Stimulated activated CD4-positive, alpha-beta T cell treated with anti-CD3 and anti-CD28 coated beads, Interleukin-4, amount 100 ng/mL, for 4 hours (primary cell): Measurements from ENCODE around the gene PARP8.

Source experiments
- DNase-seq, 2 experiments: peaks; one replicate each; pipeline ENCODE4 v3.0.0-alpha.2; 2020

Gene PARP8

DNA sequence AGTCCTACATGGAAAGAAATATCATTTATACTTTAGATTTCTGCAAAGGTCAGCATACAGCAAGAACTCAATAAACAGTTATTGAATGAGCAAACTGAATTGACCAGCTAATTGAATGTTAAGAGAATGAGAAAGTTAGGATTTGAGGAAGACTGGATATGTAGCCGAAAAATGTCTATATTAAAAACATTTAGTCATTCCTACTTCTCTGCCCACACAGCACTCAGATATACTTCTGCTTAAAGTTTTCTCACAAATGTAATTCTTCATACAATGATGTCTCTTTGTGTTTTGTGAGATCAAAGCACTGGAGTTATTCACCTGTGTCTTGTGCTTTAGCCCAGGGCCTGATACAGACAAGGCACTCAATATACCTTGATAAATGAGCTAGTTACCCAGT, 188.6 kb downstream of the PARP8 start:
- no peak for DNase-seq

DNA sequence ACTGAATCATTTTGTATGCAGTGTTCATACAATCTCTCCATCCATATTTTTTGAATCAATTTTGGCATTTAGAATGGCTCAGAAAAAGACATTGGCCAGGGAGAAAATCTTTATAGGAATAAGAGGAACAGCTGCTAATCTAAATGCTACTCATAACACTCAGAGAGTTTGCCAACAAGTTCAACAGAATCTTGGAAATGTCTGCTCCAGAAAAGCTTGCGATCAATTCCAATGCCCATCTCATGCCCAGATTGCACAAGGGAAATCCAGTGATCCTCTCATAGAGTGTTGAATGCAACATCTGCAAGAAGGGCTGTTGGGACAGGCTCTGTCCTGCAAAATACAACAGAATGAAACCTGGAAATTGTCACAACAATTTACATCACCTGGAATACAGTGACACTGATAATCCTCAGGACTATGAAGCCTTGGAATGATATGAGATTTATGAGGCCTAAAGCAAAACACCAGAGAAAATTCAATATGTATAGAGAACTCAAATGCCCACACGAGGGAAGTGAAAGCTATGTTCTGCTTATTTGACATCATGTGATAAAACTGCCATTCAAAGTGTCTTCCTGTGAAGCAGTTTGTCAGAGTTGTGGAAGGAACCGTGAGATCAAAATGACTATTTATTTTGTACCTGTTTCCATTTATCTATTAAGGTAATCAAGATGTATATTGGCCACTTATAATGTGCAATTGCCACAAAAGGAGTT, 190.1 kb downstream of the PARP8 start:
- DNase-seq = no peak

DNA sequence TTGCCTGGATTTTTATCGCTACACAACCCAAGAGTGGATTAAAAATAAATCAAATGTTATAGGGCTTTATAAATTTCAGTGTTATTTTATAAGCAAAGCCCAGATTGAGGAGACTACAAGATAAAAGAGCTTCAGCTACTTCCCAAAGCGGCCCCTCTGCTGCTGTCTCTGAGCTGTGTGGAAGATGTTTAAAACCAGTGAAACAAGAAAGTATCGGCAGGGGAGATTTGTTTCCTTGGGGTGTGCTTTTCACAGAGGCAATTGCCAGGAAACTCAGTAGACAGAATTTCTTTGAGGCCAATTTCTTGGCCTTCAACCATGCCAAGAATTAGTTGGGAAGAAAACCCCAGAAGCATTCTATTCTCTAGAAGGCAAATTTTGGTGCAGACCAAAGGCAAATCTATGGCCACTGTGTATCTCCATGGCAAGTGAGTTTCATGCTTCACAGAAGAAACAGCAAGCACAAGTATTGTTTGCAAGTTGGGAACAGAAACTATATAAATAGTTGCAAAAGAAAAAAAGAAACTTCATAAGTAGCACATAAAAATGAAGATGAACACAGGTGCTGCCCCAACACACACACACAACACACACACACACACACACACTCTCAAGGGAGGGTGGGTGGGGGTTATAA, 197.2 kb downstream of the PARP8 start:
- DNase-seq = no peak

- no peak for DNase-seq
These were observed 198.0 kb downstream of the PARP8 start for GRCh38 chr5:50864466-50864865.

DNA sequence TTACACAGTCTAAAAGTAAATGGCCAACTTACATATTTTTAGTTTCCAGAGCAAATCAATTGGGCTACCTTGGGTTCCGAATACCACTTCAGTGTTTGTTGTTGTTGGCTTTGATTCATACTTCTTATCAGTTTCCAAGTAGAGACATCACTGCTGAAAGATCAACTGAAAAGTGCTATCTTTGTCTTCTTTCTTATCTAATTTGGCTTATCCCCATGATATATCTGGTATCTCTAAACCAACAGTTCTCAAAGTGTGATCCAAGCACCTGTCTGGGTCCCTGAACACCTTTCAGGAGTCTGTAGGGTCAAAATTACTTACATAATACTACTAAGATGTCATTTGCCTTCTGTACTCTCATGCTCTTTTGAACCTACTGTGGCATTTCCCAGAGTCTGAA, 200.0 kb downstream of the PARP8 start:
- DNase-seq = no peak

- DNase-seq = no peak
These were observed 200.7 kb downstream of the PARP8 start for GRCh38 chr5:50867140-50867539.

GRCh38 chr5:50873595-50874277, 207.3 kb downstream of the PARP8 start:
- DNase-seq = no peak

GRCh38 chr5:50874306-50875001, 208.0 kb downstream of the PARP8 start:
- DNase-seq = no peak

DNA sequence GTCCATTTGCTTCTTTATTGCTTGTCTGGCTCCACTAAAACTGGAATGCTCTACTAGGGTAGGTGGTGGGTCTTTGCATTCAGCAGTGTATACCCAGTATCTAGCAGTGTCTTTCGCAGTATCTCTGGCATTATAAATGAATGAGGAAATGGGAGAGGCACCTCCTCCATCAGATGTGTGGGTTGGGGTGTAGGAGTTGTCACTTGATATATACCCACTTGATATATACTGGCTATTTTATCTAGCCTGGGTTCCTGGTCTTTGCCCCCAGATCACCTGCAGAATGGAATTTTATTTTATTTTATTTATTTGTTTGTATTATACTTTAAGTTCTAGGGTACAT, 208.5 kb downstream of the PARP8 start:
- DNase-seq = no peak

DNA sequence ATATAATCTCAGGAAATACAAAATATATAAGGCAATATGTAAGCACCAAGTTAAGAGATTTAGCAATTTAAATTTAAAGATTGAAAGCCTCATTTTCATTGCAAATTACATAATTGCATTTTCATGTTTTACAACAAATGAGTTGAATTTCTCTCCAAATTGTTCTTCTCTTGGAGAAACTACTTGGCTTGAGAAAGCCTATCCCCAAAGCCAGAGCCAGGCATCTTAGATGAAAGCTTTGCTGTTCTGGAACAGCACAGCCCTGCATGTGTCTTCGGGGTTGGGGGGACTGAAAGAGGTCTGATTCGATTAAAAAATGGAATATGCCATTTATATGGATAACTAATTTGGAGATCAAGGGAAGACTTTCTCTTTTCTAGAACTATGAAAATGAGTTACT, 212.0 kb downstream of the PARP8 start:
- DNase-seq = no peak

DNA sequence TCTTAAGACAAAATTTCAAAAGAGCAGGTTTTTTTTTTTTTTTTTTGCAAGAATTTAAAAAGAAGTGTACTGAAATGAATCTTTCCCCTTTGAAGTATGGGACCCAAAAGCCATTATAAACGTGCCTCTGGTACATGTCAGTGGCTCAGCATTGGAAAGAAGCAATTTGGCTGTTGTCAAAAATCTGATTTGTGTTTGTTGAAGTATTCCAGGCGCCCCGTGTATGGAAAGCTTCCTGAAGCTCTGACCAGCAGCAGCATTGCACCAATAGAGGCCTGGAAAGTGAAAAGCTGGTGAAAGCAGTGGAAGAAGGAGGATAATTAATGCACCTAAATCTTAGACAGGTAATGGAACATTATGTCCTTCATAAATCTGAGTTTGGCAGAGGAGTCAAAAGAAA, 215.0 kb downstream of the PARP8 start:
- DNase-seq = no peak

DNA sequence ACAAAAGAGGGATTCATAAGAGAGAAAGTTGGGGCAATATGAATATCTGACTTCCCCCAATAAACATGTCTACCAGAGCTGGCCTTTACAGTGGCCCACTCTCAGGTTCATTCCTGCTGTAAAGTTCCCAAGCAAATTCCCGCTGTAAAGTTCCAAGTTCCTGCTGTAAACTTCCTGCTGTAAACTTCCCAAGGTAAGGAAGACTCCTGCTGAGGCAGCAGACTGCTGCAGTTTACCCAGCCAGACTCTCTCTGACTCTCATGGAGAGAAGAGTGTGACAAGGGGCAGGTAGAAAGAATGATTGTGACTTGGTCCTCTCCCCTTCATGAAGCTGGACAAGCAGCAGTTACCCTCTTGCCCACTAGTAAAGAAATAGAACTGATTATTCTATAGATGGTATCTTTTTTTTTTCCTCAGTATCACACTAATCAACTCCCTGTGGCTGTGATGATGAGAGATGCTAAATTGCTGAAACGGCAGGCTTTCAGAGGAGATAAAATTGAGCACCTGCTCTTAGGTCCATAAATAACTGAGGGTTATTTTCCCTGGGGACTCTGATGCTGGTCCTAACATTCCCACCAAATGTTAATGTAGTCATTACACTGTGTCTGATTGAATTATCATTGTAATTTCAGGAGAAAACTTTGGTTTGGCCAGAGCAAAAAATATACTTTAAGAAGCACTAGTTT, 220.4 kb downstream of the PARP8 start:
- DNase-seq = no peak

DNA sequence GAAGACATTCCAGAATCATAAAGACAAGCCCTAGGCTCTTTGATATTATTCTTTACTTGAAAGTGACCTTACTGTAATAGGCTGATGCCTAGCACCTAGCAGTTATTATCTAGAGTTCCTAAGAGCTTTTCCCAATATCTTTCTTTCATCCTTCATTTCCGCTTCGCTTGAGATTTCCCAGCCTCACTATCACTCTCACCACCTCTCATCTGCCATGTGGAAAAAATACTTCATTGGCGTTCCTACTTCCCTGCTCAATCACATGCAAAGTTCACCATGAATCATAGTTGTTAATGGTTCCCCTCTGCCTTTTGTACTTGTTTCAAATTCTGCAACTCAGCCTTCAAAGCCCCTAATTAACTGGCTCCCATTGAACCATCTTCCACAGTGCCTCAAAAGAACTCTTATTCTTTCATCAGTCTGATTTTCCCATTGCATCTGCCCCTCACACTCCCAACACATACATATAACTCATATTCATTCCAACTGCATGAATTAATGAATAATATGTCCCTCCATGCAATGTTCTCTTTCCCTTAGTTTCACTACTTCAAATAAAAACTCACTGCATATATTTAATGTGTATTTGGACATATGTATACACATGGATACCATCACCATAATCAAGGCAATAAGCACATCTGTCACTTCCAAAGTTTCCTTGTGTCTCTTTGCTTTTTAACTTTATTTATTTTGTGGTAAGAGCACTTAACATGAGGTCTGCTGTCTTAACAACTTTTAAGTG, 221.6 kb downstream of the PARP8 start:
- DNase-seq = no peak

DNA sequence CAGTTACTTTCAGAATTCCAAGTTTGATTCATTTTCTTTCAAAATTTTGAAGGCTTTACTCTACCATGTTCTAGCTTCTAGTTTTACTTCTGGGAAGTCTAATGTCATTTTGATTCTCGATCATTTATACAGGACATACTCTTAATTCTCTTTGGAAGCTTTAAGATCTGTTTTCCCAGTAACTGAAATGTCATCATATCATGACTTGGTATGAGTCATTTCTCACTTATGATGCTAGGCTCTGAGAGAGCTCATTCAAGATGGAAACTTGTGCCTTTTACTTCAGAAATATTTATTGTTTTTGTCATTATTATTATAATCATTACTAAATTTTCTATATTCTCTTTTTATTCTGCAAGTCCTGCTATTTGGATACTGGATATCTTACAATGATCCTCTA, 222.3 kb downstream of the PARP8 start:
- DNase-seq = no peak

DNA sequence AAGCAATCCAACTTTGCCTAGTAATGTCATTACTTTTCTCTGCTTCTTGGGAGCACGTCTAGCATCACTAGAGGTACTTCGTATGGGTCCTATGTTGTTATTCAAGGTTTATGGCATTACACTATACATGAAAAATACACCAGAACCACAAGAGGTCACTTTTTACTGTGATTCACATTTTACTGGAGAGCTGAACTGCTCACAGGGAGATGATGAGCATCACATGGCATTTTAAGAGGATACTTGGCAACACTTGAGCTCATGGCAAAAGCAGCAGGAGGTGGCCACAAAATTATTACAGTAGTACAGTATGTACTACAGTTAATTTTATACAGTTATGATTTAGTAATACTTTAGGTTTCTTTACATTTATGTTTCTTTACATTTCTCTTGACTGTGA, 223.4 kb downstream of the PARP8 start:
- DNase-seq = no peak
